IMR-90 (cell line): Measurements from ENCODE around the gene GAD2.

Experiments
- POLR2A ChIP-seq: IDR thresholded peaks from 2 replicates; pipeline ENCODE4 v1.6.1; 2012; ENCODE audit warnings: mild to moderate bottlenecking, low read depth, low read length
- TF ChIP-seq, protein P1 (sequence below): fragments of 150-350 bp; IDR thresholded peaks from 2 replicates; pipeline ENCODE4 v1.6.1; 2016; ENCODE audit warnings: low read depth, mild to moderate bottlenecking, low read length, moderate library complexity, borderline replicate concordance

DNA sequence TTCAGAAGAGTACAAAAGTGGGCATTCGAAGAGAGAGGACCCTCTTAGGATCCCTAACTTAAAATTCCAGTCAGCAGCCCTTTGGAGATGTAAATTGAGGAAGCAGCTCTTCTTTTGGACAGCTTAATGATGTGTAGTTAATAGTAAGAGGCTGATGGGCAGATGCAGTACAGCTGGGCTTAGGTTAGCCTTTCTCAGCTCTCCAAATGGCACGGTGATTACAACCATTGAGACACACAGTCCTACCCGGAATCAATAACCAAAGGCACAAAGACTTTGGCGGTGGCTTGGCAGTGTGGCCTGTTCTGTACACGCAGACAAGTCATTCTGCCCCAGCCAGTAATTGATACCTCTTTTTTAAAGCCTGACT is 26.8 kb downstream of the GAD2 start:
- TF ChIP-seq, protein P1, sequence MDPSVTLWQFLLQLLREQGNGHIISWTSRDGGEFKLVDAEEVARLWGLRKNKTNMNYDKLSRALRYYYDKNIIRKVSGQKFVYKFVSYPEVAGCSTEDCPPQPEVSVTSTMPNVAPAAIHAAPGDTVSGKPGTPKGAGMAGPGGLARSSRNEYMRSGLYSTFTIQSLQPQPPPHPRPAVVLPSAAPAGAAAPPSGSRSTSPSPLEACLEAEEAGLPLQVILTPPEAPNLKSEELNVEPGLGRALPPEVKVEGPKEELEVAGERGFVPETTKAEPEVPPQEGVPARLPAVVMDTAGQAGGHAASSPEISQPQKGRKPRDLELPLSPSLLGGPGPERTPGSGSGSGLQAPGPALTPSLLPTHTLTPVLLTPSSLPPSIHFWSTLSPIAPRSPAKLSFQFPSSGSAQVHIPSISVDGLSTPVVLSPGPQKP: no peak
- no peak for TF ChIP-seq POLR2A
